Large intestine (tissue), 3 donors: ENCODE measurements around the gene PDSS2. TPM values are rescaled to one million over a fixed set of nuclear protein-coding genes. Genes with fewer than 3 reads are reported as not detected.
"Not testable (repeated sequence)": the region's sequence is repeated elsewhere in the genome, so short reads cannot be mapped to it uniquely, and the experiment has no call there.

Experiments used
- DNase-seq, 2 donors: peaks; one replicate each; pipeline versions ENCODE4 v3.0.0 to v3.0.0-alpha.2; 2013
- H3K27ac ChIP-seq: one replicate; pipeline ENCODE4 v1.5.1; 2013; ENCODE audit warnings: low read length
- H3K27me3 ChIP-seq: 2 replicates; pipeline ENCODE4 v1.6.1; 2013; ENCODE audit warnings: low read length; ENCODE audit not compliant: control insufficient read depth, insufficient read depth
- H3K36me3 ChIP-seq: 2 replicates; pipeline ENCODE4 v1.6.1; 2013; ENCODE audit warnings: low read length; ENCODE audit not compliant: control insufficient read depth, insufficient read depth
- H3K4me1 ChIP-seq: one replicate; pipeline ENCODE4 v1.6.1; 2013; ENCODE audit warnings: low read length; ENCODE audit not compliant: control insufficient read depth, insufficient read depth
- H3K4me3 ChIP-seq: one replicate; pipeline ENCODE4 v1.5.1; 2013; ENCODE audit warnings: low read length
- H3K9me3 ChIP-seq: one replicate; pipeline ENCODE4 v1.6.1; 2013; ENCODE audit warnings: mild to moderate bottlenecking, low read depth, low read length, moderate library complexity; ENCODE audit not compliant: control insufficient read depth
- WGBS: methylation state at CpG from one replicate; pipeline ENCODE4 v1.1.5; 2013; ENCODE audit warnings: low lambda C conversion rate; ENCODE audit not compliant: insufficient coverage; 5-methylcytosine and 5-hydroxymethylcytosine counted together
- polyA plus RNA-seq: library from polyadenylated mRNA; unstranded; fragments of 120-200 nt; gene quantifications from one replicate; pipeline ENCODE4 v1.2.1, GENCODE V29; 2013

The PDSS2 gene
- polyA plus RNA-seq, 1 donor = 12.8 TPM

- H3K27ac ChIP-seq = no peak overlapping the region
- H3K4me1 ChIP-seq = no peaks in the 10 kb centered on the region
- no peaks in the 10 kb centered on the region for H3K9me3 ChIP-seq
- no peaks in the 10 kb centered on the region for H3K27me3 ChIP-seq
- no peak for DNase-seq
- no peaks in the 10 kb centered on the region for H3K36me3 ChIP-seq
- H3K4me3 ChIP-seq = no peak overlapping the region
- WGBS = 100% methylated on average over 1 of the region's 5 CpGs
These were observed 154.8 kb downstream of the PDSS2 start for GRCh38 chr6:107304421-107305025.

GRCh38 chr6:107293350-107293749 lies 166.0 kb downstream of the PDSS2 start:
- Histone ChIP-seq H3K36me3 (no peaks in the 10 kb centered on the region), H3K27me3 (no peaks in the 10 kb centered on the region), H3K4me3 (no peak overlapping the region), H3K4me1 (no peaks in the 10 kb centered on the region), H3K27ac (no peak overlapping the region), H3K9me3 (no peaks in the 10 kb centered on the region)
- no CpG with 5 or more reads among the region's 4 CpGs for WGBS
- no peak for DNase-seq

- Histone ChIP-seq H3K4me3 (no peak overlapping the region), H3K27ac (no peak overlapping the region), H3K27me3 (no peaks in the 10 kb centered on the region), H3K4me1 (no peaks in the 10 kb centered on the region), H3K9me3 (no peaks in the 10 kb centered on the region), H3K36me3 (no peaks in the 10 kb centered on the region)
- no peak for DNase-seq
- no CpG with 5 or more reads among the region's 6 CpGs for WGBS
These were observed 166.6 kb downstream of the PDSS2 start for GRCh38 chr6:107292715-107293271.

- Histone ChIP-seq H3K4me3 (no peak overlapping the region), H3K27me3 (no peaks in the 10 kb centered on the region), H3K9me3 (no peaks in the 10 kb centered on the region), H3K27ac (no peak overlapping the region), H3K4me1 (no peaks in the 10 kb centered on the region), H3K36me3 (no peaks in the 10 kb centered on the region)
- 84% methylated on average over 3 of the region's 3 CpGs for WGBS
- no peak for DNase-seq
These were observed 168.9 kb downstream of the PDSS2 start for GRCh38 chr6:107290491-107290890.

GRCh38 chr6:107289258-107289657 lies 170.1 kb downstream of the PDSS2 start:
- H3K36me3 ChIP-seq, H3K4me1 ChIP-seq, H3K27me3 ChIP-seq, H3K9me3 ChIP-seq, H3K4me3 ChIP-seq, H3K27ac ChIP-seq, DNase-seq: not testable (repeated sequence)
- WGBS = no CpG with 5 or more reads among the region's 9 CpGs

- H3K27me3 ChIP-seq = not testable (repeated sequence)
These were observed 173.7 kb downstream of the PDSS2 start for GRCh38 chr6:107285683-107286082.

GRCh38 chr6:107284805-107285204 lies 174.6 kb downstream of the PDSS2 start:
- WGBS = 80% methylated on average over 1 of the region's 1 CpG
- Histone ChIP-seq H3K9me3 (no peaks in the 10 kb centered on the region), H3K4me3 (no peak overlapping the region), H3K27ac (no peak overlapping the region), H3K4me1 (no peaks in the 10 kb centered on the region), H3K27me3 (no peaks in the 10 kb centered on the region), H3K36me3 (no peaks in the 10 kb centered on the region)
- DNase-seq = no peak

More at GRCh38 chr6:107285683-107286082, 173.7 kb downstream of the PDSS2 start:
- H3K27ac ChIP-seq, H3K4me3 ChIP-seq, H3K9me3 ChIP-seq, H3K36me3 ChIP-seq, DNase-seq, H3K4me1 ChIP-seq: not testable (repeated sequence)
- WGBS = no CpG with 5 or more reads among the region's 6 CpGs

GRCh38 chr6:107280791-107281190 lies 178.6 kb downstream of the PDSS2 start:
- H3K9me3 ChIP-seq = no peaks in the 10 kb centered on the region
- H3K27me3 ChIP-seq = no peaks in the 10 kb centered on the region
- no peaks in the 10 kb centered on the region for H3K36me3 ChIP-seq
- no peak overlapping the region for H3K4me3 ChIP-seq
- WGBS = 100% methylated on average over 2 of the region's 2 CpGs
- no peak for DNase-seq
- H3K4me1 ChIP-seq = peaks cover 5% of the 10 kb centered on the region
- H3K27ac ChIP-seq = no peak overlapping the region

GRCh38 chr6:107280001-107280400 lies 179.4 kb downstream of the PDSS2 start:
- H3K27me3 ChIP-seq, H3K4me3 ChIP-seq, H3K27ac ChIP-seq, H3K4me1 ChIP-seq, H3K36me3 ChIP-seq, DNase-seq, H3K9me3 ChIP-seq: not testable (repeated sequence)
- 100% methylated on average over 1 of the region's 7 CpGs for WGBS

GRCh38 chr6:107275330-107275865 lies 184.0 kb downstream of the PDSS2 start:
- DNase-seq = peak; percentile 40 to 76
- WGBS = no CpG with 5 or more reads among the region's 2 CpGs
- H3K4me1 ChIP-seq = peaks cover 18% of the 10 kb centered on the region

GRCh38 chr6:107274288-107274687 lies 185.1 kb downstream of the PDSS2 start:
- H3K4me1 ChIP-seq = peaks cover 18% of the 10 kb centered on the region
- no peaks in the 10 kb centered on the region for H3K9me3 ChIP-seq
- peaks cover 2% of the 10 kb centered on the region for H3K36me3 ChIP-seq
- no peaks in the 10 kb centered on the region for H3K27me3 ChIP-seq
- no peak overlapping the region for H3K27ac ChIP-seq
- no CpG with 5 or more reads among the region's 1 CpG for WGBS
- DNase-seq = no peak
- H3K4me3 ChIP-seq = no peak overlapping the region

More at GRCh38 chr6:107275330-107275865, 184.0 kb downstream of the PDSS2 start:
- Histone ChIP-seq H3K27ac (peak overlapping the region; percentile 16), H3K9me3 (no peaks in the 10 kb centered on the region), H3K4me3 (no peak overlapping the region), H3K27me3 (no peaks in the 10 kb centered on the region), H3K36me3 (peaks cover 2% of the 10 kb centered on the region)
